Endothelial cell of umbilical vein (primary cell): ENCODE data around the gene ZBED5.

Source experiments
- CTCF ChIP-seq, 2 donors: IDR thresholded peaks; 1 replicate in 1 of 2; 2 replicates in 1 of 2; pipeline ENCODE4 v1.5.1; 2011; ENCODE audit warnings: low read length in 2 of 2, mild to moderate bottlenecking in 2 of 2, moderate library complexity in 2 of 2, control low read depth in 1 of 2, inconsistent platforms in 1 of 2, low read depth in 1 of 2; ENCODE audit not compliant: insufficient read depth in 1 of 2; ENCODE audit errors: extremely low read depth in 1 of 2
- EZH2 ChIP-seq: IDR thresholded peaks from 2 replicates; pipeline ENCODE4 v1.6.1; 2012; ENCODE audit warnings: borderline replicate concordance, low read depth, mild to moderate bottlenecking, moderate library complexity, low read length, inconsistent platforms; ENCODE audit not compliant: severe bottlenecking
- FOS ChIP-seq: IDR thresholded peaks from 2 replicates; pipeline ENCODE4 v1.6.1; 2011; ENCODE audit warnings: mild to moderate bottlenecking, low read length, moderate library complexity, borderline replicate concordance; ENCODE audit not compliant: insufficient read depth
- GATA2 ChIP-seq: IDR thresholded peaks from 2 replicates; pipeline ENCODE4 v1.7.0; 2011; ENCODE audit warnings: low read depth, mild to moderate bottlenecking, moderate library complexity, mixed read lengths, low read length; ENCODE audit not compliant: insufficient read length, insufficient read depth
- JUN ChIP-seq: IDR thresholded peaks from 2 replicates; pipeline ENCODE4 v1.6.1; 2011; ENCODE audit warnings: borderline replicate concordance, low read depth; ENCODE audit not compliant: insufficient read length, insufficient read depth
- MAX ChIP-seq: IDR thresholded peaks from 2 replicates; pipeline ENCODE4 v1.6.1; 2011; ENCODE audit not compliant: insufficient read depth, insufficient read length
- MYC ChIP-seq: IDR thresholded peaks from one replicate; pipeline ENCODE4 v1.6.1; 2011; ENCODE audit warnings: mild to moderate bottlenecking, low read depth, low read length
- POLR2A ChIP-seq: IDR thresholded peaks from 2 replicates; pipeline ENCODE4 v1.6.1; 2012; ENCODE audit warnings: low read depth, mild to moderate bottlenecking, control low read depth, low read length
- POLR2AphosphoS5 ChIP-seq: IDR thresholded peaks from 2 replicates; pipeline ENCODE4 v1.6.1; 2012; ENCODE audit warnings: low read depth, mild to moderate bottlenecking, control low read depth, low read length, moderate library complexity; ENCODE audit not compliant: insufficient read depth

GRCh38 chr11:10886652-10887250 lies 28.9 kb upstream of the ZBED5 start:
- TF ChIP-seq CTCF (IDR thresholded peaks at IDR 0.05; ENCODE audit: extremely low read depth in 1 of 2, insufficient read depth in 1 of 2, low read depth in 1 of 2, low read length in 2 of 2) (no peak), EZH2 (no peak), MAX (no peak), POLR2A (no peak), POLR2AphosphoS5 (no peak), JUN (no peak), MYC (no peak), GATA2 (no peak), FOS (no peak)
